GM21381 (cell line): ENCODE results near the gene CASP9.
A peak's percentile ranks its signal among the peaks of the same experiment; 100 is the strongest.
"Not testable (repeated sequence)": the region's sequence is repeated elsewhere in the genome, so short reads cannot be mapped to it uniquely, and the experiment has no call there.

ENCODE experiments used
- ATAC-seq: cut with Tn5 transposase; IDR thresholded peaks from one replicate; pipeline ENCODE4 v1.9.1; 2021; ENCODE audit warnings: mild to moderate bottlenecking, moderate library complexity; ENCODE audit not compliant: unreplicated experiment

Gene CASP9

DNA sequence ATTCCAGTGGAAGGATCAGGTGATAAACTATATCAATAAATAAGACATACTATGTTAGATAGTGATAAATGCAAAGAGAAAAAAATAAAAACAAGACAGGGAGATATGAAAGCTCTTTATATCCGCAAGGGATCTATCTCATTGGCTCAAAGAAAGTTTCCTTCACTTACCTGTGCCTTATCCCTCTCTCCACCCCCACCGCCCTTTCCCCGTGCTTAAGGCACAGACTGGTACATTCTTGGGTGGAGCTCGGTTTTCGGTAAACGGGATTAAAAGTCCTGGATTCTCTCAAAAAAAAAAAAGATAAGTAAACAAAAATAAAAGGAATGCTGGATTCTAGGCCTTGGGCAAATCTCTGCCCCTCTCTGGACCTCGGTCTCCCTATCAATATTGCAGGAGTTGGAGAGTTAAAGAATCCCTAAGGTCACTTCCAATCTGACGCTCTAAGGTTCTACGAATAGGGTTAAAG lies 2.0 kb upstream of the CASP9 start:
- no peak for ATAC-seq

DNA sequence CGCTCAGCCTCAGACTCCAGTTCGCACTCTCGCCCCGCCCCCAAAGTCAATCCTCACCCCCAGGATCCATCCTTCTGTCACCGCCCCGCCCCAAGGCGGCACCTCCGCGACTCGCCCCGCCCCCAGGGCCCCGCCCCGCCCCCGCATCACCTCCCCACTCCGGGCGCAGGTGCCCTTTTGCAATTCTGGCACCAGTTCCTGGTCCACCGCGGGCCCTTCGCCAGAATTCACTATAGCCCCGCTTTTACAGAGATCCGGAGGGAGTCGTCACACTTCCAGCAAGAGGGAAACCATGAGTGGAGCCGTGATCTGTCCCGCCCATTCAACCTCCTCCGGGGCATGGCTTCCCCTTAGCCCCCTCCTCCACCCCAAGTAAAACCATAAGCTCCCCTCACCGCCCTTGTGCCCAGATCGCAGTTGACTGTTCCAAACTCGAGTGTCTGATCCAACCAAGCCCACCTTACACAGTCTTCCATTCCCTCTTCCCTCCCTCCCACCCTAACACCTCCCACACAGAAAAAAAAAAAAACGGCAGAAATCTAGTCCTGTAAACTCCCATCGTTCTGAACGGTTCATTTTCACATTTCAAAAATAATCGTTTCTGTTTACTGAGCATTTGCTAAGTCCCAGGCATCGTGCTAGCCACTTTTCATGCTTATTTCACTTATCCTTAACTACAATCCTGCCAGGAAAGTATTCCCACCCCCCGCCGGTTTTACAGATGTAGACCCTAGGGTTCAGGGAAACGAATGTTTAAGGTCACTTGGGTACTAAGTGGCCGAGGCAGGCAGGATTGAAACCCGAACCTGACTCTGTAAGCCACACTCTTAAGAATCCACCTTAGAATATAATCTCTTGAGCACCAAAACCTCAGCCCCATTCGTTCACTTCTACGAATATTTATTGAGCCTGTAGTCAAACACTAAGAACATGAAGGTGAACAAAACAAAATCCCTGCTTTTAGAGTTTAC lies 1.3 kb upstream of the CASP9 start:
- ATAC-seq = peak; percentile 38

DNA sequence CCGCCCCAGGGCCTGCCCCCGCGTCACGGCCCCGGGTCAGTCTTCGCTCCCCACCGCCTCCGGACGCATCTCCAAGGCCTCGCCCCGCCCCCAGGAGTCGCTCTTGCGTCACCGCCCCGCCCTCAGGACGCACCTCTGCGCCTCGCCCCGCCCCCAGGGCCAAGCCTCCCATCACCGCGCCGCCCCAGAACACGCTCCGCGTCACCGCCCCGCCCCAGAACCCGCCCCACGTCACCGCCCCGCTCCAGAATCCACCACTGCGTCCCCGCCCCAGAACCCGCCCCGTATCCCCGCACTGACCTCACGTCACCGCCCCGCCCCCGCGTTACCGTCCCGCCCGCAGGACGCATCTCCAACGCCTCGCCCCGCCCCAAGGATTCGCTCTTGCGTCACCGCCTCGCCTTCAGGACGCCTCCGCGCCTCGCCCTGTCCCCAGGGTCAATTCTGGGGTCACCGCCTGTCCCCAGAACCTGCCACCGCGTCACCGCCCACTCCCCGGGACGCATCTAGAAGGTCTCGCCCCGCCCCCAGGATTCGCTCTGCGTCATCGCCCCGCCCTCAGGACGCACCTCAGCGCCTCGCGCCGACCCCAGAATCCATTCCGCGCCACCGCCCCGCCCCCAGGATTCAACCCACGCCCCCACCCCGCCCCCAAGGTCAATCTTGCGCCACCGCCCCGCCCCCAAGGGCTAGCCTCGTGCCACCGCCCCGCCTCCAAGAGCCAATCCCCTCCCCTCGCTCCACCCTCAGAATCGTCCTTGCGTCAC lies 451 bp upstream of the CASP9 start:
- ATAC-seq = peak; percentile 42

DNA sequence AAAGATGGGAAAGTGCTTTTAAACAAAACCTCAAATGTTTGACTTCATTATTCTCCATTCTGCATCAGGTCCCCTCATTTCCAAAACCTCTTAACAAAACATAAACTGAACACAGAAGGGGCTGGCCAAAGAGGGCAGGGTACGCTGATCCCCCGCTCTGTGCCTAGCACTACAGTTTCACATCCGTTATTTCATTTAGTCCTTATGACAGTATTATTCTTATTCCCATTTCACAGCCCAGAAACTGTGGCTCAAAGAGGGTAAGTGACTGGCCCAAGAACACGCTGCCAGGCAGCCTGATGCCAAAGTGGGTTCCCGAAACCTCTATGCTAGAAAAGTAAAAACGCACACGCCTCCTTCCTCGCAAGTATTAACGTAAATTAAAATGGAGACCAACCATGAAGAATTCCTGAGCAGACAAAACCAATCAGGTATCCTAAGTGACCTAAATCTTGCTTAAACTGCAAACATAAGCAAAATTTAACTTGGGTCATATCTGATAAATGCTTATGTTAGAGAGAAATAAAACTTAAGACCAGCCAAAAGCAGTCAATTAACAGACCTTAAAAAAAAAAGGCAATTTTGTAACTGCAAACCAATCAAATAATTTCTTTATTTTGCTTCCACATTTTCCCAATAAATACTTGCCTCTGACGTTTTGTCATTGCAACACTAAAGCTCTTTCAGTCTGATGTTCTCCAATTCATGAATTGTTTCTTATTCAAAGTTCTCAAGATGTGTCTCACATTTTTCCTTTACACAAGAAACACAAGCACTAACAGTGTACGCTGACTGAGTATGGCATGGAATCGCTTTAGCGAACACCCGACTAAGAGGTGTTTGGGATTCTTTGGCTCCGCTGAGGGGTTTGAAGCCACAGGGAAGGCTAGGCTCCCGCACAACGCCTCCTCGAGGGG lies 653 bp downstream of the CASP9 start:
- no peak for ATAC-seq

DNA sequence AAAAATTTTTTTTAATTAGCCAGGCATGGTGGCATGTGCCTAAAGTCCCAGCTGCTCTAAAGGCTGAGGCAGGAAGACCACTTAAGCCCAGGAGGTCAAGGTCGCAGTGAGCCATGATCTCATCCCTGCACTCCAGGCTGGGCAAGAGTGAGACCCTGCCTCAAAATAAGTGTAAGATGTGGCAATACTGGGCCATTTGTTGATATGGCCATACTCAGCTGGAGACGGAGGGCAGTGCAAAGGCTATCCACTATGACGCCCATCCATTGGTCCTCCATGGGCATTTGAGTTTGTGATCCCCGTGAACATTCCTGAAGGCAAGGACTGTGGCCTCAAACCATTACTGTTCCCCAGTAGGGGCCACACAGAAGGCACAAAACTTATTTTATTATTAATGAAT lies 1.5 kb downstream of the CASP9 start:
- ATAC-seq = no peak

DNA sequence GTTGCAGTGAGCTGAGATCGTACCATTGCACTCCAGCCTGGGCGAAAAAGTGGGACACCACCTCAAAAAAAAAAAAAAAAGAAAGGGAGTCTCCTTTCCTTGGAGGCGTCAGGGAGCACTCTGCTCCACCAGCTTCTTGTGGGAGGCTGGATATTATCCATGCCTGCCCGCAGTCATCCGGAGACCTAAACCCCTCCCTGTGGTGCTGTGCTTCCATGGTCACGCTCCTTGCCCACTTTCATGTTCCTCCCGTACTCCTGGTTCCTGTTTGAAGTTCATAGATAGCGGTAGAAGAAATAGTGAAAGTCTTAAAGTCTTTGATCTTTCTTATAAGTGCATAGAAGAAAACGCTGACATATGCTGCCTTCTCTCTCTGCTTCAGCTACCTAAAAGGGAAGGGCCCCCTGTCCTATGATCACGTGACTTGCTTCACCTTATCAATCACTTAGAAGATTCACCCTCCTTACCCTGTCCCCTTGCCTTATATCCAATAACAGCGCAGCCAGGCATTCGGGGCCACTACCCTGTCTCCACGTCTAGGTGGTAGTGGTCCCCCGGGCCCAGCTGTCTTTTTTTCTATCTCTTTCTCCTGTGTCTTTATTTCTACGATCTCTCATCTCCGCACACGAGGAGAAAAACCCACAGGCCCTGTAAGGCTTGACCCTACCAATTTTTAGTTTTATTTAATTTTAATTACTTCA lies 2.7 kb downstream of the CASP9 start:
- ATAC-seq = not testable (repeated sequence)

DNA sequence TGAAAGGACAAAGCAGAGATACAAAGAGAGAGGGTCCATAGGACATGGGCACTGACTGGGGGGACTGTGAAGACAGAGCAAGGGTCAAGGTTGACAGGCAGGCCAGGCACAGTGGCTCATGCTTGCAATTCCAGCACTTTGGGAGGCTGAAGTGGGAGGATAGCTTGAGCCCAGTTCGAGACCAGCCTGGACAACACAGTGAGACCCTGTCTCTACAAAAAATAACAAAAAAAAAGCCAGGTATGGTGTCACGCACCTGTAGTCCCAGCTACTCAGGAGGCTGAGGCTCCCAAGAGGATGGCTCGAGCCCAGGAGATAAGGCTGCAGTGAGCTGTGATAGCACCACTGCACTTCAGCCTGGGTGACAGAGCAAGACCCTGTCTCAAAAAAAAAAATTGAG lies 4.4 kb downstream of the CASP9 start:
- ATAC-seq = no peak

DNA sequence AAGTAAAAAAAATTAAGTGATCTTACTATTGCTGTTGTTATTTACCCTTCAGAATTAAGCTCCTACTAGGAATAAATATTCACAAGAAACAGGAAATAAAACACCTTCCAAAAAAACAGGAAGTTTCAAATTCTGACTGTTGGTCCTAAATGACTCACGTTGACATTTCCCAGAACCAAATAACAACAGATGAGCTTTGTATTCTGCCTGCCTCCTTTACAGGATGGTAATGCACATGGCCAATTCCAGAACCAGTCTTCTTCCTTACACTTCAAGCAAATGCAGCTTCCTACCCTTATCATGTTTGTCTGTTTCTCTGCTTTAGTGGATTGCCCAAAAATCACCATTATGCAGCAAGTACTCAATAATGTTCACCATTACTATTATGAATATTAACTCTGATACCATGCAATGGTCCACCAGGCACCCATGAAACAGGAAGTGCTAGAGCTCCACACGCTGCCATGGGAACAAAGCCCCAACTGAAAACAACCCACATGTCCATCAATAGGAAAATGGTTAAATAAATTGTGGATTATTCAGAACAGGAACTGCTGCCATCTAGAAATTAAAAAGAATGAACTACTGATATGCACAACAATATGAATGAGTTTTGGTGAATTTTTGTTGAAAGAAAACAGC lies 8.9 kb downstream of the CASP9 start:
- ATAC-seq = no peak

DNA sequence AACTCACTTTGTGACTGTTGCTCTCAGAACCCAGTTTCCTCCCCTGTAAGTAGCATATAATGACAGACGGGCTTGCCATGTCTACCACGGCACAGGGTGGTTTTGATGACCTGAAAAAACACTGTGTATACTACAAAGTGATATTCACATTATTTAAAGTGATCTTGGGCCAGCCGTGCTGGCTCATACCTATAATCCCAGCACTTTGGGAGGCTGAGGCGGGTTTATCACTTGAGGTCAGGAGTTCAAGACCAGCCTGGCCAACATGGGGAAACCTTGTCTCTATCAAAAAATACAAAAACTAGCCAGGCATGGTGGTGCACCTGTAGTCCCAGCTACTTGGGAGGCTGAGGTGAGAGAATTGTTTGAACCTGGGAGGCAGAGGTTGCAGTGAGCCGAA lies 9.5 kb downstream of the CASP9 start:
- ATAC-seq = not testable (repeated sequence)

DNA sequence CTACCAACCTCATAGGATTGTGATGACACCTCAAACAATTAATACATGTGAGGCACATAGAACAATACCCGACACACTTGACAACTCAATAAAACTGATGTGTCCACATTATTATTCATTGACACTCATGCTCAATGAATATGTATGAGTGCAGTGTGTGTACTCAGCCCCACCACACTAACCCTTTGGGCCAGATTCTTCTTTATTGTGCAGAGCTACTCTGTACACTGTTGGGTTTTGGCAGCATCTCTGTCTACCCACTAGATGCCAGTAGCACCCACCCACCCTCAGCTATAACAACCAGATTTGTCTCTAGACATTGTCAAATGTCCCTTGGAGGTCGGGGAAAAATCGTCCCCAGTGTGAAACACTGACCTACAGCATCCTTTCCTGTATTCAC lies 10.1 kb downstream of the CASP9 start:
- no peak for ATAC-seq

DNA sequence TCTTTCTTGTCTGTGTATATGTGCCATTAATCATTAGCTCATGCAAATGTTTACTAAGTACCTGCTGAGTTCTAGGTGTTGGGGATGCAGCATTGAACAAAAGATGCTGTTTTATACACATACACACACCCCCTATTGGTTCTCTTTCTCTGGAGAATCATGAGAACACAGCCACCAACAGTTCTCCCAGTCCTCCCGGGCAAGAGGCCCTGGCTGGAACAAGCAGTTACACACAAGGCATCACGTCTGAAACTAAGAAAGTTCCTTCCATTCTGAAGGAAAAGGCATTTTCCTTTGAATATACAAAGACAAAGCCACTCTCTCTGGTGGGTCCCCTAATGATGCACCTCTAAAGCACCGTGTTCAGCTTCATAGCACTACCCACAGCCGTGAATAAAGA lies 10.8 kb downstream of the CASP9 start:
- ATAC-seq = no peak

DNA sequence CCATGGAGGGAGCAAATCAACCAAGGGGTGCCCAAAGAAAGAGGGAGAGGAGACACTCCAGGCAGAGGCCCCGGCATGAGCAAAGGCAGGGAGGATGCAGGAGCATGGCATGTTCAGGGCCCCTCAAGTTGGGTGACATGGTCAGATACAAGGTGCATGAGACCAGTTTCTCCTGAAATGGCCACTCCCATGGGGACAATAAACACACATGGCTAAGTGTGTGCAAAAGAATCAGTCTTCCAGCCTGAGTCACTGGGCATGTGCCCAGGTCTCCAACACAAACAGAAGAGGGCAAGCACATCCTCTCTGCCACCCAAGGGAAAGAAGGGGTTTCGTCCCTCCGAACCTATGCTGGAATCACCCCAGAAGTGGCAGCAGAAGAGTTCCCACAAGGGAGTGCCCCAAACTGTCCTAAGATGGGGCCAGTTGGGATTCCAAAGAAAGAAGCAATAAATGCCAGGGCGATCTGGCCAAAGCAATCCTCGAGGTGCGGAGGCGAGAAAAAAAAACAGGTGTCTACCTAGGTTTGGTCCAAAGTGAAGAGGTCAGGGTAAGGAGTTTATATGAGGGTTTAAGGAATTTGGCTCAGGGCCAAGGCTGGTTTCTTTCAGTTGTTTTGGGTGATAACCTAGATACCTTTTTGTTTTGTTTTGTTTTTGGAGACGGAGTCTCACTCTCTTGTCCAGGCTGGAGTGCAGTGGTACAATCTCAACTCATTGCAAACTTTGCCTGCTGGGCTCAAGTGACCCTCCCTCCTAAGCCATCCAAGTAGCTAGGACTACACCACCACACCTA lies 13.2 kb downstream of the CASP9 start:
- ATAC-seq = no peak

DNA sequence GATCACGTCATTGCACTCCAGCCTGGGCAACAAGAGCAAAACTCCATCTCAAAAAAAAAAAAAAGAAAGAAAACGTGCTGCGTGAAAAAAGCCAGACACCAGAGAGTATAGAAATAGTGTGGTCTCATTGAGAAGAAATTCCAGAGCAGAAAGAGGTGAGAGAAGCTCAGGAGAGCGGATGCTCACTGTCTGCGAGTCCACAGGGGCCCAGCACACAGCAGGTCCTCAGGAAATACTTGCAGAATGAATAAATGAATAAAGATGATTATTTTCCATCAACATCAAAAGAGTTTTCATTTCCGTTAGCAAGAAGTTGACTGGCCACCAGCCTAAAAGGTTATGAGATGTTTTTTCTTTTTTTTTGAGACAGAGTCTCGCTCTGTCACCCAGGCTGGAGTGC lies 14.4 kb downstream of the CASP9 start:
- ATAC-seq = no peak

DNA sequence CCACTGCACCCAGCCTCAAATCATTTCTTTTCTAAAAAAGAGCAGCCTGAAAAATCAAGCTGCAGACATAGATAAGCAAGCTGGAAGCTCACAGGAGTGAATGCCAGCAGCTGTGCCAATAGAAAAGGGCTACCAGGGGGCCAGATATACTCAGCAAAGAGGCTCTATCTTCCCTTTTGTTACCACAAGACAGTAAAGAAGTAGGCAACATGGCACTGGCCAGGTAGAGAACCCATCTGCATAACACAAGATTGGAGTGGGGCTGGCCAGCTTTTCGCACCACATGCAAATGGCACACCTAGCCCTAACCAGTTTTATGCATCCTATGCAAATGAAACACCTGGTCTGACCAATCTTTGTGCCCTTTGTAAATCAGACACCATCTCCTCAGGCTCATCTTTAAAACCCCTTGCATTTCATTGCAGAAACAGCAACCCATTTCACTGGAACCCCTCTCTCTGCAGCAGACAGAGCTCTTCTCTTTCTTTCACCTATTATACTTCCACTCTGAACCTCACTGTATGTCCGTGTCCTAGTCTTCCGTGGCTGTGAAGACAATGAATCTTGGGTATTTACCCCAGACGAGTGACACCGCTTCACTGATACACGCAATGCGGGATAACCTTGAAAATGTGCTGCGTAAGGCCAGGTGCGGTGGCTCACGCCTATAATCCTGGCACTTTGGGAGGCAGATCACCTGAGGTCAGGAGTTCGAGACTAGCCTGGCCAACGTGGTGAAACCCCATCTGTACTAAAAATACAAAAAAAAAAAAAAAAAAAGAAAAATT lies 15.1 kb downstream of the CASP9 start:
- no peak for ATAC-seq

DNA sequence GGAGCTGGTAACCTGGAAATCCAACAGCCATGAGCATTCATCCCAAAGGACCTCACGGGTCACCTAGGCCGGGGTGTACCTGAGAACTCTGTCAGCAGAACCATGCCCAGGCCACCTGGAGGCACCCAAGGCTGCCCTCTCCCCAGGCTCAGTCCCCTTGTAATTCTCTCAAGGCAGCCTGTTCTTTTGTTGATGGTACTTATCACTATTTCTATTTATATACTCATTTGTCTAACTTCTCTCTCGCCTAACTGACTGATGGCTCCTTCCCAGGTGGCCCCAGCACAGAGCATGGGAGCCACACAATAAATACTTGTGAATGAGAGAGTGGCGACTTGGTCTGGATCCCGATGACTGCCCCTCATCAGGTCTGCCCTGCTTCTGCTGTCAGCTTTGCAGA lies 16.7 kb downstream of the CASP9 start:
- ATAC-seq = no peak

DNA sequence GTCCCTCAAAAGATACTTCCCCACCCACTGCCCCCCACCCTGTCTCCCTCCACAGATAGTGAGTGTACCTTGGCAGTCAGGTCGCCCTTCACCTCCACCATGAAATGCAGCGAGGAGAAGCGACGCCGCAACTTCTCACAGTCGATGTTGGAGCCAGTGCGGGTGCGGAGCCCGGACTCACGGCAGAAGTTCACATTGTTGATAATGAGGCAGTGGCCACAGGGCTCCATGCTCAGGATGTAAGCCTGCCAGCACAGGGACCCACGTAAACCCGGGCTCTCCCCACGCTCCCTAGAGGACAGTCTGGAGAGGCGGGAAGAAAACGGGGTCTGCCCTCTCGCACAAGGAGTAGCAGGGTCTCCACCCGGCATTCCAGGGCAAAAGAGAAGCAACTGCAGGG lies 17.2 kb downstream of the CASP9 start:
- no peak for ATAC-seq

DNA sequence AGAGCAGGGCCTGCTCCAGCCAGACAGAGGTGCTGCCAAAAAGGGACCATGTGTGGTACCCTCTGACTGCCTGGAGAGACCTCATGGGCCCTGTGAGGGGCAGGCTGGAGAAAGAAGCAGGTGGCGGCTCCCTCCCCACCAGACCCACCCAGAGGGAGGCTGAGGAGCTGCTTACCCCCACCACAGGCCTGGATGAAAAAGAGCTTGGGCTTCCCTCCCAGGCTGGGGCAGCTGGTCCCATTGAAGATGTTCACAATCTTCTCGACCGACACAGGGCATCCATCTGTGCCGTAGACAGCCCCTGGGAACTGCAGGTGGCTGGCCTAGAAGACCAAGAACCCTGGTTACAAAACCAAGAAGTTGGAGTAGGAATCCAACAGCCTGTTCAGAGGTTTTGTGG lies 19.6 kb downstream of the CASP9 start:
- no peak for ATAC-seq
